SHP77 treated with DMSO at 0.1 percent for 48 hours (cell line): Measurements from ENCODE around the gene COL23A1.

Experiments used
- DNase-seq: peaks from one replicate; lab custom pipeline; 2025; lab: John Stamatoyannopoulos, UW

Gene COL23A1

DNA sequence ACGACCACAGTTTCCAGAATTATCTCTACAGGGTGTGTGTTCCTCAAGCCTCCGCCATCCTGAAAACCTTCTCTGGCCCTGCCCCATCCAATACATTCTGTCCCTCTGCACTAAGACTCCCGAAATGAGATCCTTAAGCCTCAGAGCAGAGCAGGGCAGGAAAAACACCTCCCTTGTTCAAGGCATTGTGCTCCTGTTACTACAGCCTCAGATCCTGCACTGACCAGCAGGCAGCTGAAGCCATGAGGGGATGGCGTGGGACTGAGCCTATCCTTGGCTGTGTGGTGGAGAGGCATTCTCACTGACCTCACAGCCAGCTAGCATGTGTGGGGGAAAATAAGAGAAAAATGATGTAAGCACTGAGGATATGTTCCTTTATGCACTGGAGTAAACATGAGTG, 250.9 kb downstream of the COL23A1 start:
- DNase-seq = no peak

DNA sequence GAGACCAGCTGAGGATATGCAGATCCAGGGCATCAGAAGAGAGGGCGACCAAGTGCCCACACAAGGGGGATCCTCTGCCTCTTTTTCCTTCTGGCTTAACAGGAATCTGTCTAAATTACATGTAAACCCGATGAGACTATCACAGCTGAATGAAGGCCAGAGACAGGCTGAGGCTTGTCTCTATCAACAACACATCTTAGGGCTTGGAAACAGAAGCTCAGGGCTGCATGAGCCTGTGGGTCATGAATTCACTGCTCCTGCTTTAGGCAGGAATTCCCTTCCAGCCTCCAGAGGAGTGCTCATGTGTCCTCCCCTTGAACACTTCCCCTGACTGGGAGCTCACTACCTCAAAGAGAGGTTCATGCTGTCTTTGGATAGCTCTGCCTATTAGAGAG, 251.4 kb downstream of the COL23A1 start:
- DNase-seq = no peak

DNA sequence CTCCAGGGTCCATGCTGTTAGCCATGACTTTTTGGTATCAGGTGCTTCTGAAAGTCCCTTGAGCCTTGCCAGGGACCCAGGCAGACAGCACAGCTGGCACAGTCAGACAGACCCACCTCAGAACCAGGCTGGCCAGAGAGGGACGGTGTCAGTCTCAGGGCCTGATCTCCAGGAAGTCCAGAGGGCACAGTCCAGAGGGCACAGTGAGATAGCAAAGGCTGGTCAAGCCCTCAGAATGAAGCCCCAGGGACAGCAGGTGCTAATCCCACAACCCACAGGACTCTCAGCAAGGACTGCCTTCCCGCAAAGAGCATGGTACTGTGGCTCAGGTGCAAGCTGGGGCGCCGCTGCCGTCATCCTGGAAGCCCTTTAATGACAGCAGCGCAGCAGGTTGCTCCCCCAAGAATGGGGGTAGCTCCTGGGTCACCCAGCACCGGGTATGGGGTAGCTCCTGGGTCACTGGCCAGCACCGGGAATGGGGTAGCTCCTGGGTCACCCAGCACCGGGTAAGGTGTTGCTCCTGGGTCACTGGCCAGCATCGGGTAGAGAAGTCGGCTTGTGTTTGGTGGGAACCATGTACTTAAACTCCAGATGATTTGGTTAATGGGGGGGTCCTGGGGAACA, 252.0 kb downstream of the COL23A1 start:
- no peak for DNase-seq

DNA sequence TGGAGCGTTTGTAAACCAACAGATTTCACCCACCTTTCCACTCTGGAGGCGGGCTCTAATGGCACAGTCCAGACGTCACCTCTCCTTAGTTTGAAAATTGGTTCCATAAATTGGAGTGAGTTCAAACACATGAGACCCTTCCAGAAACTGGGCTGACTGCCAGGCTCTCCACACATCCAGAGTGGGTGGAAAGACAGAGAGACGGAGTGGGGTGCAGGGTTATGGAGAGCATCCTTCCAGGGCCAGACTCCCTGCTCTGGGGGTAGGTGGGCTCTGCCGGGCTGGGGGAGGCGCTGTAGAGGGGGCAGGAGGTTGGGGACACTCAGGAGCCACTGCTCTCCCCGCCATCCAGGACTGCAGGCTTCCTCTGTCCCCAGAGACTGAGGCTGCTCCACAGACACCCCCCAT, 252.9 kb downstream of the COL23A1 start:
- no peak for DNase-seq

DNA sequence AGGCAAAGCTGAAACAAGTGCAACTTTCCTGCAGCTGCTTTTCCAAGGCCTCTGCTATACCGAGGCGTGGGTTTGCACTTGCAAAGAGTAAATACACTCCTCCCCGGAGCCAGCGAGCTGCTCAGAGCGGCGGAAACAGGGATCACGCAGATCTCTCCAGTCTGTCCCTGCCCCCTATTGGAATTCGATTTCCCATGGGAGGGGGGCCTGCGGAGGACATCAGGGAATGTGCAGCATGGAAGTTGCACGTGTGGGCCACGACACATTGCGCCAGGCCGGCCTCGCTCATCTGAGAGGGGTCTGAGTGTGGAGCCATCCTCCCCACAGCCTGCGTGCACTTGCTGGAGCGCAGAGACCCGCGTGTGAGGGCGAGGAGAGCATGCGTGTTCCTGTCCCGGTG, 253.3 kb downstream of the COL23A1 start:
- no peak for DNase-seq

DNA sequence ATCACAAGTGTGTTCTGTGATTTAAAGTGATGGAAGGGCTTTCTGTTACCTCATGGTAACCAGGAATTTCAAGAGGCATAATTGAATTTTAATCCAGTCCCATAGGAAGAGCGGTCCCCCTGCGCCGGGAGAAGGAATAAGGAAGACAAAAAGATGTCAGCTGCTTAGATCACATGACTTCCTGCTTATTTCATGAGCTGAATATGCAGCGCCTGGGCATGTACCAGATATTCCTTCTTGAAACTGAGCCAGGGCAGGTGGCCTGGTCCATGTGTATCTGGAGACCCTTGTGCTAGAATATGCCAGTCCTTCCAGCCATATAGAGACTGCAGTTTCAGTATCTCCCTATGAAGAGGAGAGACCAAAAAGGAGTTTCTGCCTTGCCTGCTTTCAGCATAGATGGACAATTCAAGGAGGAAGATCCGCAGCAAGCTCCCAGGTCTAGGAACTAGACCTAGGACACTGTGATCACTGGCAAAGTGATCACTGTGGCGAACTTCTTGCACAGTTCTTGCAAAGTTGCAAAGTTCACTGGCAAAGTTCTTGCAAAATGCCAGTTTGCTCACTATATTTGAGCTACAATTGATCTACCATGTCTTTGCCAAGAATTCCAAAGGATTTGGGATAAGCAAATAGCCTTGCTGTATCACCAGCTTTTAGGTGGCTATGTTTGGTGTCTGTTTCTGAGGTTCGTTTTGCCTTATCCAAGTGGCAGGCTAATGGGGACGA, 254.7 kb downstream of the COL23A1 start:
- no peak for DNase-seq

DNA sequence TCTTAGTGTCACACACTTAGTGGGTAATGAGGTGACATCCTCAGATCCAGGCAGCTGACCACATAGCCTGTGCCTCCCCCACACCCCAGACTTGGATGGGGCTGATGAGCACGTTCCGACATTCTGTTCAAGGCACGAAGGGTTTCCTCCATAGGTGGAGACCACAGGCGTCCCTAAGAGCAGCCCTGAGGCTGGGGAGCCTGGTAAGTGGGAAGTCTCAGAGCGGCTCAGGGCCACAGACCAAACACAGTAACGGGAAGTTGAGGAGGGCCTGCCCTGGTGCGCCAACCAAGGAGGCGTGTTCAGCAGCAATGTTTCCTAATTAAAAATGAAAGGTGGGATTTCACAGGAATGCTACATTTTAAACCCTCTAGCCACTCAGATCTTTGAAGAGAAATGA, 255.3 kb downstream of the COL23A1 start:
- DNase-seq = no peak

DNA sequence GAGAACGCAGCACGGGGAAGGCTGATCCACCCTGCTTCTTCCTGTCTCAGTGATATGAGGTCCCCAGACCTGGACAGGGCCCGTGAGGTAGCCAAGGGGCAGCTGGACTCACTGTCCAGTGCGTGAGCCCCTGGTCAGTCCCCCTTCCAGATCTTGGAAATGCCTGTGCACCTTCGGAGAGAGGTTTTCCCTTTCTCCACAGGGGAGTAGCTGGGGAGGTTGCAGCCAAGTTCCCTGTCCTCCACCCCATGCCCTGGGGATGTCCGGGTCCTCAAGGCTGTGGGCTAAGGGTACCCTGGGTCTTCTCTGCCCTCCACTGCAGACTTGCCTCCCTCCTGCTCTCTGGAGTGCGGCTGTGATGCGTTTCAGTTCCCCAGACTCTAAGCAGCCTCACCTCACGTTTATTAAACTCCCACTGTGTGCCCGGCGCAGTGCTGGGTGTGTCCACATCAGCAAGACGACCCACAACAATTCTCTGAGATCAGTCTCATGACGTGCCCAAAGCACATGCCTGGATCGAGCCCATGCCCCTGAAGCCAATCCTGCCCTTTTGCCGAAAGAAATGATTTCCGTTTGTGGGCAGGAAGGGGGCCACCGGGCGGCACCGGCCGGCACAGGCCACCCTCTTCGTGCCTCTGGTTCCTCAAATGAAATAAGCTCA, 256.2 kb downstream of the COL23A1 start:
- DNase-seq = no peak

DNA sequence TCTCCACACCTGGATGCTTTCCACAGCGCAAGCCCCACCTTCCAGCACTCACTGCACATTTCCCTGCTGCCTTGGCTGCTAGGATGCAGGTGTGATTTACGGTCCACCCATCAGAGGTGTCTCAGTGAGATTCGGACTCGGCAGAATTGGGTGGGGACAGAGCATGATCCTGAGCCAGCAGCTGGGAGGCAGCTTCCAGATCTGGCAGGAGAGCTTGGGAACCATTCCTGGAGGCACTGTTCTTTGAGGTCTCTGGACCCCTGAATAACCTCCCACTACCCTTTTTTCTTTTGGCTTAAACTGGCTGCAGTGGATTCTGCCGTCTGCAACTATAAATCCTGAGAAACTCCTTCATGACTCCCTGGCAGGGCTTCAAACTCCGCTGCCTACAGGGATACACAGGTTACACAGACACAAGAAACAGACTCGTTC, 258.0 kb downstream of the COL23A1 start:
- DNase-seq = no peak

DNA sequence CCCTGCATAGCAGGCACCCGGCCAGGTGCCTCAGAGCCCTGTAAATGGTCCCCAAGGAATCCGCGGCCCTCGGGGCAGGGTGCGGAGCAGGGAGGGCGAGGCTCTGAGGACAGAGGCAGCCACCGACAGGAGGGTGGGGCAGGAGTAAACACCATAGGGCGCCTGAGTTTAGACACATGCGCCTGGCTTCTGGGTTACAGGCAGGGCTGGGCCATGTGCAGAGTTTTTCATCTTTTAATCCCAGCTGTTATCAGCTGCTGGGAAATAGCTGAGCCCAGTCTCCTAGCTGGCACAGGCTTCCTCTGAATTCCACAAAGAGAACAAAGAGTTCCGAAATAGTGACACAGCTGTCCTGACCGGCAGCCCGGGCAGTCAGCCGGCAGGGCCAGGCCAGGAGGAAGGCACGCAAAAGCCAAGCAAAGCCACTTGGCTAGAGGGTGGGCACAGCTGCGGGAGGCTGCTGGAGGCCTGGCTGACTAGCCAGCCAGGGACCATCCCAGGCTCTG, 258.6 kb downstream of the COL23A1 start:
- no peak for DNase-seq

DNA sequence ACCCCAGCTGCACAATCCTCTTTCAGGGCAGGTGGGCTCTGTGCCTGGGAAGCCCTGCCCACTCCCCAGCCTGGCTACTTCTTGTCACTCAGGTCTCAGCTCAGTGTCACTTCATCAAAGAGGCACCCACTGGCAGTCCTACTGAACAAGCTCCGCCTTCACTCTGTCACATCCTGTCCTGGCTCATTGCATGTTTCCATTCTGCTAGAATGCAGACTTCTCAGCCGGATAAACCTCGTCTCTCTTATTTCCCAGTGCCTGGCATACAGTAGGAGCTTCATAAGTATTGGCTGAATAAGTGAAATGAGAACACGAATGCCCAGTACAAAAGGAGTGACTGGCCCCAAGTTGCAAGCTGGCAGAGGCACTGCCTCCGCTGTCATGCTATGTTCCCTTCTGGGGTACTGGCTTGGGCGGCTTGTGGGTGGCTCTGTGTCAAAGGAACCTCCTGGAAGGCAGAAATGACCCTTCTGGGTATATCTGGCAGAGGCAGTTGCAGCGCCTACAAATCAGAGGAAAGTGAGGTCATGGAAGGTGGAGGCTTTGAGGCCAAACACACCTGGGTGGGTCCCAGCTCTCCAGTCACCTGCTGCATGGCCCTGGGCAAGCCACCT, 259.3 kb downstream of the COL23A1 start:
- DNase-seq = no peak

DNA sequence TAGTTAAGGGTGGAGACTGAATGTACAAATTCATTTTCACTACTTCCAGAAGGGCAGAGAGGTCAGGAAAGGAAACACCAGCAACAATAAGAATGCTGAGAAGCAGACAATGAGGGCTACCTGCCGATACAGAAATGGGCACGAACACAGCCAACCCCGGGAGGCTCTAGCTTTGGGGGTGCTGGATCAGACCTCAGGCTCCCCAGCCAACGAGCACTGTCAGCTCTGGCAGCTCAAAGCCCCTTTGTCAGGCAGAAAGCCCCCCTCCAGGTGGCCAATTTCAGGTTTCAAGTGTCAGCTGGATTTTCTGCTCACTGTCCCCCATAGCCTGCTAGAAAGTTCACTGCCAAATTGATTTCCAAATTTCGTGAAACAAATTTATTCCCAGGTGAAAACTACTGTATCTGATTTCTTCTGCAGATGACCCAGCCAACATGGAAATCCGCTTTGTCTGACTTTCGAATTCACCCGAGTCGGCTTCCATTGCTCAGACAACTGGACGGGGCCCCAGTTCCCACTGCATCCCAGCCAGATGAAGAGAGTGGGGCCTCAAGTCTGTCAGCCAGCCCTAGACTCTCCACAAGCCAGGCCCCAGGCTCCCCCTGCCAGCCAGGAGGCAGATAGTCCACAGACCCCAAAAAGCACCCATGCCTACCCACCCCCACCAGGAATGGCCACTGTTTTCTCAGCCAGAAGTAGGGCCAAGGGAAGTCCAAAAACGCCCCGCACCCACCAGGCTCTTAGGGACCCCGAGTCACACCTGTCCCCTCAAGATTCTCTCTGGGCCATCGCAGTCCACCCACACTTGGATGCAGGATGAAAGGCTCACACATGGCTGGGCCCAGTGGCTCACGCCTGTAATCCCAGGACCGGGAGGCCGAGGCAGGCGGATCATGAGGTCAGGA, 261.1 kb downstream of the COL23A1 start:
- no peak for DNase-seq

DNA sequence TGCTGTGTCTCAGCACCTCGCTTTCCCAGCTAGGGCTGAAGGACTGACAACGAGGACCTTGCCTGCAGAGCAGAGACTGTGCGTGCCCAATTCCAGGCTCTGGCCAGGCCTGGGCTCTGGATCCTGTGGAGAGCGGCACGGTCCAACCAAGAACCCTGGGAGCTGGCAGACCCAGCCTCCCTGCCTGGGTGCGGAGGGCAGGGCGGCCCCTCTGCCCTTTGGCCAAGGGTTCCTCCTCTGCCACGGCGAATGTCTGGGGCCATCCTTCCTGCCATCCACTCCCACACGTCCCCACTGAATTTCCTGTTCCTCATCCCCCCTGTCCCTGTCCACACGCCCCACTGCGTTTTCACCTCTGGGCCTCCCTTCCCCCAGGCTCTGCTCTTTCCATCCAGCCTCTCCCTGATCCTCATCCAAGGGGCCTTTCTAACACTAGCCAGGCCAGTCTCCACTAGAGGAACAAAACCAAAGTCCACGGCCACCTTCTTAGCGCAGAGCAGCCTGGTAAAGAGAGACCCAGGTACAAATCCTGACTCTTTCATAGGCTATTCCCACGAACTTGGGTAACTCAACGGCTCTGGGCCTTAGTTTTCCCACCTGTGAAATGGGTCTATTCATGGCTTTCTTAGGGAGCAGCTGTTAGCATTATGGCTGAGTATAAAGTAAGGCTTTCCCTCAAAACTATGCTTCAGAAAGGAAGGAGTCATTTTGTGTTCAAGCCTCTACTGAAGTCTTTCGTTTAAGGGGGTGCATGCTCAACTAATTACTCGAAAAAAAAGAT, 262.1 kb downstream of the COL23A1 start:
- DNase-seq = no peak

DNA sequence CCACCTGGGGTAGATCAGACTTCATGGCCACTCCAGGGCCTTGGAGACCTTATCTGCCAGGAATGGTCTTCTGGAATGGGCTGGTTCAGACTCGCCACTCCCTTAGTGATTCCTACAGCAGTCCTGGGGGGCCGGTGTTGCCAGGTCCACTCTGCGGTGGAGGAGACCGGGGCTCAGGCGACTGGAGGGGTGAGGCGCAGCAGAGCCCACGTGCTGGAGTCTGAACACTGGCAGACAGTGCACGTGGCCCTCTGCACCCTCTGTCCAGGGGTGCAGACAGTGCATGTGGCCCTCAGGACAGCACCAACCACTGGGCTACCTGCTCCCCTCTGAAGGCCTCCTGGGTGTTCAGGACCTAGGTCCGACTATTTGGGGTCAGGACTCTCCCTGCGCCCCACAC, 262.7 kb downstream of the COL23A1 start:
- no peak for DNase-seq

DNA sequence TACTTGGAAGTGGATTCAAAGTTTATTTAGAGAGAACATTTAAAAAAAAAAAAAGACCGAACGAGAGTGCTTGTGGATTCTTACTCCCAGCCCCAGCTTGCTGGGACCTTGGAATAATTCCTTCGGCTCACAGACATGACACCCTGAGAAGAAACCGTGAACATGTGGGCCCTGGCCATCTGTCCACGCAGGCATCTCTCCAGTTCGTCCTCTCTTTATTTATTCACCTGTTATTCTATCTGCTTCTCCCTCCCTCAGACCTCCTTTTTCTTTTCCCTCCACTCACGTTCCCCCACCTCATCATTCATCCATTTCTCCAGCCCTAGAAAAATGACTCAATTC, 263.8 kb downstream of the COL23A1 start:
- no peak for DNase-seq

DNA sequence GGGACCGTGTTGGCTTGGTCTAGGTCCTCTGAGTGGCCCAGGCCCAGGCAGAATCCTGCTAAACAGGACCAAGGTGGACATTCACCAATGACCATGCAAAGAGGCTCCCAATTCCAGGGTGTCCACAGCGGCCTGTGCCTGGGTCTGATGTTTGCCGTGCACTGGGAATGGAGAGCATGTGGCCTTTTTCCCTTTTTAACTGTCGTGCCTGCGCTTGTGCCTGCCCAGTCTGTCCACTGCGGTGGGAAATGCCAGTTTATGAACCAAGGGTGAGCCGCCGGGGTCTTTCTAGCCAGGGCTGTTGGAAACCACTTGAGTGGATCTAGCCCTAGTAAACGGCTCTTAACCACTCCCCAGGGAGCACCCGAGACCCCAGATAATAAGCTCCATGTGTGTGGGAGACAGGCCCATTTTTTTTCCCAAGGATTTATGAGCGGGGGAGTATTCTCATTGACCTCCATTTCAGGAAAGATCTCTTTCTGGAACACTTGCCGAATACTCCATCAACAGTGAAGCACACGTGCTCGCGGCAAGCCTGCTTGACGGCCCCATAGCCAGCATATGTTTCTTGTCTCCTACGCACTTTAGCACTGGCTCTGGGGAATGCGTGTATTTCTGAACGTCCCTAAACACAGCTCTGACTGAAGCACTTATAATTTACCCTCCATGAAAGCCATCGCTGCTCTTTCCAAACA, 264.4 kb downstream of the COL23A1 start:
- DNase-seq = no peak

DNA sequence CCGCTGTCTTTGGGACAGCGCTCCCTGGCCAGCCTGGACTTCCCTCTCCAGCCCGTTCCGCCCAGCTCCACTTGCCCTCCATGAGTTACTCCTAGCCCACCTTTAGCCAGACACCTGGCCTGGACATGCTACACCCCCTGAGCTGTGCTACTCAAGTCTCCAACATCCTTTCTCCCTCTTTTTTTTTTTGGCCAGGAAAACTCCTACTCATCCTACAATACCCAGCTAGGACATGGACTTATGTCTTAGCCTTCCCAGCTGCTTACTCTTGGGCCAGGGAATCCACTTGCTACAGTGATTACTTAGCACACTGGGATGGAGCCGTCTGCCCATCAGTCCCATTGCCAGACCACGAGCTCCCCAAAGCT, 264.9 kb downstream of the COL23A1 start:
- DNase-seq = no peak

DNA sequence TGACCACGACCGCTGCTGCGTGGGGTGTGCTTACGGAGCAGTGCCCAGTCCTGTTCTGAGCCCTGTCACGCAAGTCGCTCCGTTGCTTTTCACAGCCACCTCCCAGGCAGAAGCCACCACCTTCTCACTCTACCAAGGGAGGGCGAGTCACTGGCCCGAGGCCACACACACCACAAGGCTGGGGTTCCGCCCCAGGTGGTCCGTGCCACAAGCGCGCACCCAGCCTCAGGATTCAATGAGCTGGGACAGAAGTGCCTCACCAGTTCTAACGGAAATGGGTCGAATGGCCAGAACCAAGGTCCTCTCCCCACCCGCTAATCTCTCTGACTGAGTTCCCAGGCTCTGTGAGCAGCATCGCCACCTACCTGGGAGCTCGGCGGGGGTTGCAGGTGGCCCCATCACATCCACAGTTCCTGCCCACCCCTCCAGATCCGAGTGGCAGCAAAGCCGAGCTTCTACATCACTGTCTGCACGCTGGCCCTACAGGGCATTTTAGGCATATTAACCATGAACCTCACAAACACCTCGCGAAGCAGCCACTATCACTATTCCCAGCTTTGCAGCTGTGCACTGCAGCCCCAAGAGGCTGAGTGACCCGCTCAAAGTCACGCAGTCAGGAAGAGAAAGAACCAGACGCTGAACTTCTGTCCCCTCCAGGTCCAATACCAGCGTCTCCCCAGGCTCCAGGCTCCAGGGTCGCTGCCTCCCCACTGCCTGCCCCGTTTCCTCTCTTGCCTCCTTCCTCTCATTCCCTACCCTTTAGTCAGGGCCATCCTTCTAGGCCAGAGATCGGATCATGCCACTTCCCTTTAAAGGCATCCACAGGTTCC, 265.5 kb downstream of the COL23A1 start:
- no peak for DNase-seq

DNA sequence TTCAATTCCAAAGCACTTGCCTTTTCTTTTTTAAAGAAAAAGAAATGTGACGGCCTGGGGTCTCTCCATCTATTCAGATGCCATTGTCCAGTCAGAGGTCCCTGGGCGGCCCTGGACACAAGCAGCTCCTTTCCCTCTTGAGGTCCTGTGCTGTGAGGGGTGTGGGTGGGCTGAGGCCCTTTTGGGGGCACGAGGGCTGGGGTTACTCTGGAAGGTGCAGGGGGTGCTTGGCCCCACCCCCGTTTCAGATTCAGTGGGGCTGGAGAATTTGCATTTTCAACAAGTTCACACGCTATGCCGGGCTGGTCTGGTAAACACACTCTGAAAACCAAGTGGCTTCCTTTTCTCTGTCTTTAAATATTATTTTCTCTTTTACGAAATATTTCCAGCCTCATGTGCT, 266.2 kb downstream of the COL23A1 start:
- DNase-seq = no peak

DNA sequence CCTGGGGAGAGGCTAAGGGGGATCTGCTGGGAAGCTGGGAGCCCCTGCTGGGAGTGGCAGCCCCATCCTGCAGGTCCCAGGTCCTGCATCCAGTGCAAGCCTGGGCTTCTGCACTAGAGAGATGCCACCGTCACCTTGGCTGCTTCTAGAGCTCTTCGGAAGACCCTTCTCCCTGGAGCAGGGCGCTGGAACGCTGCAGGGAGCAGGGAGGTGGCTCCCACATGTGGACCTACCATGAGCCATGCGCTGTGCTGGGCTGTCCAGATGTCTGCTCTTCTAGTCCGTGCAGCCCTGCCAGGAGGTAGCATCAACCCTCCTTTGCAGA, 266.7 kb downstream of the COL23A1 start:
- no peak for DNase-seq
